GM23338 (cell line): ENCODE measurements around the gene GPC6. TPM values are rescaled to one million over a fixed set of nuclear protein-coding genes. Genes with fewer than 3 reads are reported as not detected.
"Not testable (repeated sequence)": the region's sequence is repeated elsewhere in the genome, so short reads cannot be mapped to it uniquely, and the experiment has no call there.

Experiments
- ATAC-seq: fragments of 200-7000 bp; cut with Tn5 transposase; 3 replicates; pipeline ENCODE4 v1.9.1; 2020
- DNase-seq: peaks from one replicate; pipeline ENCODE4 v3.0.0-alpha.2; 2015; ENCODE audit warnings: low spot score
- H2AFZ ChIP-seq: fragments of 200-600 bp; sonication (generic); 2 replicates; pipeline ENCODE4 v1.8.0; 2016; ENCODE audit warnings: antibody characterized with exemption, mild to moderate bottlenecking, moderate library complexity
- H3F3A ChIP-seq: fragments of 200-600 bp; sonication (generic); replicated peaks from 2 replicates; pipeline ENCODE4 v1.8.0; 2017; ENCODE audit warnings: antibody characterized with exemption, mixed run types, low read depth
- H3K27ac ChIP-seq: fragments of 200-600 bp; sonication (generic); 2 replicates; pipeline ENCODE4 v1.6.1; 2016; ENCODE audit warnings: low read depth
- H3K27me3 ChIP-seq: fragments of 200-600 bp; sonication (generic); 2 replicates; pipeline ENCODE4 v1.8.0; 2016; ENCODE audit warnings: mild to moderate bottlenecking, mixed run types, moderate library complexity; ENCODE audit not compliant: insufficient read depth
- H3K36me3 ChIP-seq: fragments of 200-600 bp; sonication (generic); 2 replicates; pipeline ENCODE4 v1.8.0; 2016; ENCODE audit warnings: mild to moderate bottlenecking; ENCODE audit not compliant: insufficient read depth
- H3K4me1 ChIP-seq: fragments of 200-600 bp; sonication (generic); 2 replicates; pipeline ENCODE4 v1.8.0; 2016; ENCODE audit warnings: mild to moderate bottlenecking, moderate library complexity; ENCODE audit not compliant: insufficient read depth
- H3K4me2 ChIP-seq: fragments of 200-600 bp; sonication (generic); 2 replicates; pipeline ENCODE4 v1.7.1; 2017; ENCODE audit warnings: mixed run types
- H3K4me3 ChIP-seq: fragments of 200-600 bp; sonication (generic); 2 replicates; pipeline ENCODE4 v1.6.1; 2016; ENCODE audit warnings: mixed run types
- H3K79me2 ChIP-seq: fragments of 200-600 bp; sonication (generic); replicated peaks from 2 replicates; pipeline ENCODE4 v1.8.0; 2017; ENCODE audit warnings: mild to moderate bottlenecking; ENCODE audit not compliant: insufficient read depth
- H3K9me2 ChIP-seq: fragments of 200-600 bp; sonication (generic); 2 replicates; pipeline ENCODE4 v1.8.0; 2017; ENCODE audit not compliant: insufficient read depth
- H4K20me1 ChIP-seq: fragments of 200-600 bp; sonication (generic); replicated peaks from 2 replicates; pipeline ENCODE4 v1.8.0; 2017; ENCODE audit warnings: mild to moderate bottlenecking; ENCODE audit not compliant: insufficient read depth
- H3K27ac Mint-ChIP-seq: 2 replicates; pipeline ENCODE4 v1.8.0; 2020; ENCODE audit warnings: inconsistent platforms, mild to moderate bottlenecking, moderate library complexity, mixed read lengths
- H3K27me3 Mint-ChIP-seq: 3 replicates; pipeline ENCODE4 v1.8.0; 2022; ENCODE audit warnings: low read depth, mild to moderate bottlenecking, moderate library complexity, mixed read lengths, inconsistent platforms; ENCODE audit not compliant: insufficient read depth, poor library complexity
- H3K36me3 Mint-ChIP-seq: 3 replicates; pipeline ENCODE4 v1.8.0; 2021; ENCODE audit warnings: low read depth, mild to moderate bottlenecking, inconsistent platforms, moderate library complexity, mixed read lengths
- H3K4me1 Mint-ChIP-seq: 3 replicates; pipeline ENCODE4 v1.8.0; 2020; ENCODE audit warnings: mild to moderate bottlenecking, inconsistent platforms, mixed read lengths
- H3K4me3 Mint-ChIP-seq: 3 replicates; pipeline ENCODE4 v1.8.0; 2021; ENCODE audit warnings: moderate library complexity, mild to moderate bottlenecking, inconsistent platforms, mixed read lengths
- H3K9me3 Mint-ChIP-seq: 3 replicates; pipeline ENCODE4 v1.8.0; 2020; ENCODE audit warnings: moderate library complexity, mild to moderate bottlenecking, inconsistent platforms, mixed read lengths
- CREB1 ChIP-seq: fragments of 250-450 bp; sonication (Bioruptor Pico); IDR thresholded peaks from 2 replicates; pipeline ENCODE4 v1.5.0; 2020; ENCODE audit warnings: low read depth, mild to moderate bottlenecking, moderate library complexity
- EZH2 ChIP-seq: fragments of 200-600 bp; sonication (generic); IDR thresholded peaks from one replicate; pipeline ENCODE4 v1.8.0; 2017; ENCODE audit warnings: antibody characterized with exemption, mild to moderate bottlenecking, low read depth; ENCODE audit not compliant: unreplicated experiment
- EZH2phosphoT487 ChIP-seq: fragments of 200-600 bp; sonication (generic); IDR thresholded peaks from one replicate; pipeline ENCODE4 v1.8.1; 2018; ENCODE audit warnings: antibody characterized with exemption; ENCODE audit not compliant: unreplicated experiment
- JUNB ChIP-seq: IDR thresholded peaks from one replicate; pipeline ENCODE4 v1.6.1; 2016; ENCODE audit warnings: antibody characterized with exemption; ENCODE audit not compliant: unreplicated experiment
- NANOG ChIP-seq: IDR thresholded peaks from 2 replicates; pipeline ENCODE4 v1.6.1; 2016; ENCODE audit warnings: antibody characterized with exemption, borderline replicate concordance
- POLR2AphosphoS5 ChIP-seq: IDR thresholded peaks from 2 replicates; pipeline ENCODE4 v1.6.1; 2016; ENCODE audit warnings: antibody characterized with exemption, low read depth
- REST ChIP-seq: IDR thresholded peaks from one replicate; pipeline ENCODE4 v1.6.1; 2018; ENCODE audit warnings: antibody characterized with exemption; ENCODE audit not compliant: unreplicated experiment
- ZNF462 ChIP-seq: fragments of 250-450 bp; sonication (Bioruptor Pico); IDR thresholded peaks from 2 replicates; pipeline ENCODE4 v1.5.0; 2020; ENCODE audit warnings: mild to moderate bottlenecking, moderate library complexity
- polyA plus RNA-seq: library from polyadenylated mRNA; unstranded; fragments of >200 nt; fragmentation: Nextera tagmentation; extraction: Ambion mirVana; gene quantifications from 2 replicates; pipeline ENCODE4 v1.2.1, GENCODE V29; 2016
- total RNA-seq: library from RNA; depleted of rRNA; stranded (reverse); fragments of >200 nt; shearing (Covaris generic); gene quantifications from 2 replicates; pipeline ENCODE4 v1.2.3, GENCODE V29; 2014

GPC6 gene
- total and polyA plus RNA-seq, 2 experiments from 2014 or later, result 6.4 to 28.6 TPM

- TF ChIP-seq REST (no peak), POLR2AphosphoS5 (no peak), JUNB (no peak), CREB1 (CRISPR knock-in tag) (no peak), EZH2phosphoT487 (no peak), EZH2 (no peak)
Measured at GRCh38 chr13:94301487-94301886, 1074.9 kb downstream of the GPC6 start (continued).

- H3K79me2 ChIP-seq, H3K9me2 ChIP-seq, H3K9me3 Mint-ChIP-seq, H2AFZ ChIP-seq, H3K4me3 ChIP-seq, H3F3A ChIP-seq, H3K27ac ChIP-seq, H3K36me3 Mint-ChIP-seq, H3K4me3 Mint-ChIP-seq, H3K27me3 Mint-ChIP-seq, H3K27me3 ChIP-seq, H4K20me1 ChIP-seq, H3K36me3 ChIP-seq, ATAC-seq: not testable (repeated sequence)
- Mint-ChIP-seq H3K4me1 (peaks cover 21% of the 10 kb centered on the region), H3K27ac (peak overlapping the region; percentile 14; the same call in 1 of the 2 replicates)
- peak overlapping the region; percentile 42; the same call in 1 of the 2 replicates for H3K4me2 ChIP-seq
- peaks cover 14% of the 10 kb centered on the region for H3K4me1 ChIP-seq
- DNase-seq, result peak; percentile 62
Measured at GRCh38 chr13:94302847-94303565, 1076.4 kb downstream of the GPC6 start.

GRCh38 chr13:94303644-94304174 is 1077.1 kb downstream of the GPC6 start:
- no peaks in the 10 kb centered on the region for H3K36me3 ChIP-seq
- H3K4me3 Mint-ChIP-seq, result no peak overlapping the region; the same call in 2 of the 3 replicates
- no peaks in the 10 kb centered on the region for H3K79me2 ChIP-seq
- peaks cover 5% of the 10 kb centered on the region for H3K27me3 Mint-ChIP-seq
- H4K20me1 ChIP-seq, result no peaks in the 10 kb centered on the region
- peak; percentile 66 for ATAC-seq
- no peak overlapping the region; the same call in 1 of the 2 replicates for H3K27ac ChIP-seq
- peak overlapping the region; percentile 42 for H3K4me2 ChIP-seq
- peak; percentile 29 for DNase-seq
- H3K27me3 ChIP-seq, result no peaks in the 10 kb centered on the region
- no peak overlapping the region for H3K4me3 ChIP-seq
- H3K27ac Mint-ChIP-seq, result peak overlapping the region; percentile 14; the same call in 1 of the 2 replicates
- peaks cover 21% of the 10 kb centered on the region for H3K4me1 Mint-ChIP-seq
- peaks cover 14% of the 10 kb centered on the region for H3K4me1 ChIP-seq
- no peaks in the 10 kb centered on the region for H3F3A ChIP-seq
- H3K9me2 ChIP-seq, result peaks cover 6% of the 10 kb centered on the region; the same call in 1 of the 2 replicates
- no peaks in the 10 kb centered on the region for H3K36me3 Mint-ChIP-seq
- H3K9me3 Mint-ChIP-seq, result no peaks in the 10 kb centered on the region
- H2AFZ ChIP-seq, result no peak overlapping the region
- TF ChIP-seq CREB1 (CRISPR knock-in tag) (no peak), NANOG (peak; percentile 20; the same call in 1 of the 2 replicates), ZNF462 (CRISPR knock-in tag) (no peak)
